ENCODE data around the gene FAM174C.

The FAM174C gene

GRCh38 chr19:1307320-1307719 is 32.0 kb downstream of the FAM174C start:
- H3K4me3 ChIP-seq, result no peak overlapping the region
- no peak overlapping the region for H3K27ac ChIP-seq
- no peak for DNase-seq (ENCODE audit: low spot score)
- no peak for TF ChIP-seq CTCF (IDR thresholded peaks at IDR 0.05)

- H3K27ac ChIP-seq, result no peak overlapping the region
- TF ChIP-seq CTCF (IDR thresholded peaks at IDR 0.05), result no peak
- H3K4me3 ChIP-seq, result no peak overlapping the region
- no peak for DNase-seq (ENCODE audit: low spot score)
Measured at GRCh38 chr19:1307755-1308303, 32.5 kb downstream of the FAM174C start.

GRCh38 chr19:1308718-1309117 is 33.4 kb downstream of the FAM174C start:
- H3K4me3 ChIP-seq, result no peak overlapping the region

GRCh38 chr19:1309977-1310852 is 34.9 kb downstream of the FAM174C start:
- Histone ChIP-seq H3K27ac (no peak overlapping the region), H3K4me3 (no peak overlapping the region)
- no peak for TF ChIP-seq CTCF (IDR thresholded peaks at IDR 0.05)
- DNase-seq (ENCODE audit: low spot score), result no peak

More at GRCh38 chr19:1308718-1309117, 33.4 kb downstream of the FAM174C start:
- H3K27ac ChIP-seq, result no peak overlapping the region
- DNase-seq (ENCODE audit: low spot score), result no peak
- no peak for TF ChIP-seq CTCF (IDR thresholded peaks at IDR 0.05)

GRCh38 chr19:1310853-1311180 is 35.5 kb downstream of the FAM174C start:
- H3K4me3 ChIP-seq, result no peak overlapping the region
- DNase-seq (ENCODE audit: low spot score), result no peak
- TF ChIP-seq CTCF (IDR thresholded peaks at IDR 0.05), result no peak
- no peak overlapping the region for H3K27ac ChIP-seq

- no peak for TF ChIP-seq CTCF (IDR thresholded peaks at IDR 0.05)
- DNase-seq (ENCODE audit: low spot score), result no peak
- Histone ChIP-seq H3K4me3 (no peak overlapping the region), H3K27ac (no peak overlapping the region)
Measured at GRCh38 chr19:1311543-1312091, 36.3 kb downstream of the FAM174C start.
